Measurements from ENCODE around the gene C2. TPM values are rescaled to one million over a fixed set of nuclear protein-coding genes. Genes with fewer than 3 reads are reported as not detected.
"Not testable (repeated sequence)": the region's sequence is repeated elsewhere in the genome, so short reads cannot be mapped to it uniquely, and the experiment has no call there.

C2 gene
- total RNA-seq, 2 donors from 2014 or later, result 0.58 to 4.7 TPM

DNA sequence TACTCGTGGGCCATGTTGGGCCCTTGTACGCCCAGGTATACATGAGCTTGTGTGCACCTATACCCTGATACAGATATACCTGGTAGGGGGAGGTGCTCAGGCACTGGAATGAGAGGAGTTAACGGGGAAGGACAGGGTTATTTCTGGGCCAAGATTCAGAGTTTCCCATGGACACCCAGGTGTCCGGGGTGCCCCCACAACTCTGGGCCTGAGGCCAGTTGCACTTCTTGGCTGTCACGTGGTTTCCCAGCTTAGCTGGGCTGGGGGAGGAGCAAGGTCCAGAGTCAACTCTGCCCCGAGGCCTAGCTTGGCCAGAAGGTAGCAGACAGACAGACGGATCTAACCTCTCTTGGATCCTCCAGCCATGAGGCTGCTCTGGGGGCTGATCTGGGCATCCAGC lies 54.2 kb downstream of the C2 start, which contains the start of gene C4A:
C4A (plus strand) TSS at position 314 of the 400 bp plus-strand sequence; CDS start at position 365, 51 bp downstream.
- not testable (repeated sequence) for H3K27ac Mint-ChIP-seq; H3K36me3 Mint-ChIP-seq (ENCODE audit: low read depth); H3K9me3 Mint-ChIP-seq; H3K4me3 Mint-ChIP-seq; H3K4me1 Mint-ChIP-seq; H3K27me3 Mint-ChIP-seq; ATAC-seq (replicated peaks)

DNA sequence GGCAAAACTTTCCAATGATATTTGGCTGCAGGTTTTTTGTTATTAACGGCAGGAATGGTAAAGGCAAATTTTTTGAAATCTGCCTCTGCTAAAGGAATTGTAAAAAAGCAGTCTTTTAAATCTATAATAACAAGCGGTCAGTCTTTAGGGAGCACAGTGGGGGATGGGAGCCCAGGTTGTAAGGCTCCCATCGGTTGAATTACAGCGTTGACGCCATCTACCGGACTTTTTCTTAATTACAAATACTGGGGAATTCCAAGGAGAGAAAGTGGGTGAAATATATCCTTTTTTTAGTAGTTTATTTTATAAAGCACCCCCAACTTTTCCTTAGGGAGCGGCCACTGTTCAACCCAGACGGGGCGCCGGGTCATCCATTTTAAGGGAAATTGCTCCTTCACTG lies 61.8 kb downstream of the C2 start:
- not testable (repeated sequence) for ATAC-seq (replicated peaks); H3K4me3 Mint-ChIP-seq; H3K9me3 Mint-ChIP-seq; H3K36me3 Mint-ChIP-seq (ENCODE audit: low read depth); H3K27ac Mint-ChIP-seq; H3K27me3 Mint-ChIP-seq; H3K4me1 Mint-ChIP-seq

DNA sequence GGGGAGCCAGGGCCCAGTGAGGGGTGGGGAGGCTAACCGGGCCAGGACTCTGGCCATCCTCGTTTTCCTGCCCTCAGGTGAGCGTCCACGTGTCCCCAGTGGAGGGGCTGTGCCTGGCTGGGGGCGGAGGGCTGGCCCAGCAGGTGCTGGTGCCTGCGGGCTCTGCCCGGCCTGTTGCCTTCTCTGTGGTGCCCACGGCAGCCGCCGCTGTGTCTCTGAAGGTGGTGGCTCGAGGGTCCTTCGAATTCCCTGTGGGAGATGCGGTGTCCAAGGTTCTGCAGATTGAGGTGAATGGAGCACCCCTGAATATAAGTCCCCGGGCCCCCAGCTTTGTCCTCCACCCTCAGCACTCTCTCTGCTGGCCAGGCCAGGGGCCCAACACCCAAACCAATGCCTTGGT lies 66.9 kb downstream of the C2 start:
- not testable (repeated sequence) for ATAC-seq (replicated peaks); H3K9me3 Mint-ChIP-seq; H3K4me3 Mint-ChIP-seq; H3K36me3 Mint-ChIP-seq (ENCODE audit: low read depth); H3K4me1 Mint-ChIP-seq; H3K27me3 Mint-ChIP-seq; H3K27ac Mint-ChIP-seq

Other genes with a start within 250 kb of the C2 start
- gene LY6G5C, start 246.7 kb upstream of the C2 start, total RNA-seq, result 1 to 10 TPM; 2.2 to 5.0 TPM
- gene ABHD16A, start 224.4 kb upstream of the C2 start, total RNA-seq, result 10 to 100 TPM; 31.4 to 31.7 TPM
- not detected for gene LY6G6F, start 220.9 kb upstream of the C2 start, total RNA-seq
- gene LY6G6D, start 212.4 kb upstream of the C2 start, total RNA-seq, result not detected
- gene LY6G6C, start 206.0 kb upstream of the C2 start, total RNA-seq, result under 1 TPM in 1 of 2 donors, not detected in 1; 0.64 TPM
- not detected for gene MPIG6B, start 204.3 kb upstream of the C2 start, total RNA-seq
- 10 to 100 TPM in 1 of 2 donors, 1 to 10 TPM in 1; 9.4 to 23.8 TPM for gene DDAH2, start 198.4 kb upstream of the C2 start, total RNA-seq
- 100 to 1,000 TPM; 406 to 482 TPM for gene CLIC1, start 191.2 kb upstream of the C2 start, total RNA-seq
- 10 to 100 TPM; 78.9 to 82.6 TPM for gene MSH5, start 187.7 kb upstream of the C2 start, total RNA-seq
- gene SAPCD1, start 165.1 kb upstream of the C2 start, total RNA-seq, result 10 to 100 TPM; 12.1 to 18.9 TPM
- 1 to 10 TPM; 2.9 to 4.2 TPM for gene VWA7, start 150.4 kb upstream of the C2 start, total RNA-seq
- gene VARS1, start 132.0 kb upstream of the C2 start, total RNA-seq, result 100 to 1,000 TPM in 1 of 2 donors, 10 to 100 TPM in 1; 75.3 to 134 TPM
- gene LSM2, start 120.8 kb upstream of the C2 start, total RNA-seq, result 100 to 1,000 TPM in 1 of 2 donors, 10 to 100 TPM in 1; 92.5 to 139 TPM
- gene HSPA1L, start 112.4 kb upstream of the C2 start, total RNA-seq, result 1 to 10 TPM; 2.7 to 2.9 TPM
- 100 to 1,000 TPM; 124 to 189 TPM for gene HSPA1A, start 112.2 kb upstream of the C2 start, total RNA-seq
- 100 to 1,000 TPM in 1 of 2 donors, 10 to 100 TPM in 1; 78.4 to 118 TPM for gene HSPA1B, start 100.0 kb upstream of the C2 start, total RNA-seq
- gene NEU1, start 64.9 kb upstream of the C2 start, total RNA-seq, result 10 to 100 TPM; 19.3 to 22.3 TPM
- under 1 TPM in 1 of 2 donors, not detected in 1; 0.39 TPM for gene SLC44A4, start 48.7 kb upstream of the C2 start, total RNA-seq
- gene EHMT2, start 30.0 kb upstream of the C2 start, total RNA-seq, result 10 to 100 TPM; 41.2 to 55.3 TPM
- gene ZBTB12, start 25.6 kb upstream of the C2 start, total RNA-seq, result 1 to 10 TPM; 1.6 to 3.0 TPM
- 1 to 10 TPM in 1 of 2 donors, not detected in 1; 1.5 TPM for gene CFB, start 18.4 kb downstream of the C2 start, total RNA-seq
- gene NELFE, start 31.3 kb downstream of the C2 start, total RNA-seq, result 10 to 100 TPM; 50.3 to 63.6 TPM
- 10 to 100 TPM; 86.5 to 92.9 TPM for gene SKIC2, start 31.5 kb downstream of the C2 start, total RNA-seq
- gene DXO, start 44.4 kb downstream of the C2 start, total RNA-seq, result 10 to 100 TPM; 14.9 to 16.9 TPM
- gene C4A, start 54.3 kb downstream of the C2 start, total RNA-seq, result 1 to 10 TPM; 6.5 to 6.9 TPM
- 1 to 10 TPM; 5.9 to 6.1 TPM for gene C4B, start 87.1 kb downstream of the C2 start, total RNA-seq
- under 1 TPM; 0.16 to 0.91 TPM for gene CYP21A2, start 110.7 kb downstream of the C2 start, total RNA-seq
- gene TNXB, start 181.6 kb downstream of the C2 start, total RNA-seq, result 10 to 100 TPM in 1 of 2 donors, 1 to 10 TPM in 1; 7.2 to 26.8 TPM
- gene ATF6B, start 200.5 kb downstream of the C2 start, total RNA-seq, result 10 to 100 TPM; 73.4 to 99.9 TPM
- 1 to 10 TPM; 7.4 to 9.3 TPM for gene FKBPL, start 202.6 kb downstream of the C2 start, total RNA-seq
- under 1 TPM; 0.17 to 0.29 TPM for gene PRRT1, start 224.2 kb downstream of the C2 start, total RNA-seq
- 10 to 100 TPM; 10.5 to 18.0 TPM for gene PPT2, start 226.4 kb downstream of the C2 start, total RNA-seq
- 10 to 100 TPM in 1 of 2 donors, 1 to 10 TPM in 1; 6.7 to 10.1 TPM for gene EGFL8, start 236.9 kb downstream of the C2 start, total RNA-seq
- 10 to 100 TPM; 26.8 to 37.5 TPM for gene AGPAT1, start 248.4 kb downstream of the C2 start, total RNA-seq

All from activated T-helper 17 cell treated with anti-CD3 and anti-CD28 coated beads, Interleukin-2, amount 50 U/mL, for 72 hours (primary cell).